Progenitor cell of endocrine pancreas (in vitro differentiated cells): Measurements from ENCODE around the gene RGPD8. TPM values are rescaled to one million over a fixed set of nuclear protein-coding genes. Genes with fewer than 3 reads are reported as not detected.
"Not testable (repeated sequence)": the region's sequence is repeated elsewhere in the genome, so short reads cannot be mapped to it uniquely, and the experiment has no call there.

Experiments used
- DNase-seq: peaks from one replicate; pipeline ENCODE4 v3.0.0; 2021; ENCODE audit warnings: low spot score; ENCODE audit not compliant: unreplicated experiment
- H3K27ac Mint-ChIP-seq: 2 replicates; pipeline ENCODE4 v1.8.0; 2021; ENCODE audit warnings: mild to moderate bottlenecking, moderate library complexity, mixed read lengths
- H3K27me3 Mint-ChIP-seq: 2 replicates; pipeline ENCODE4 v1.8.0; 2021; ENCODE audit warnings: mixed read lengths
- H3K36me3 Mint-ChIP-seq: 2 replicates; pipeline ENCODE4 v1.8.0; 2022; ENCODE audit warnings: mixed read lengths; ENCODE audit not compliant: insufficient read depth
- H3K4me1 Mint-ChIP-seq: 2 replicates; pipeline ENCODE4 v1.8.0; 2021; ENCODE audit warnings: low read depth, mixed read lengths
- H3K4me3 Mint-ChIP-seq: 2 replicates; pipeline ENCODE4 v1.8.0; 2021; ENCODE audit warnings: low read depth, mild to moderate bottlenecking, moderate library complexity, mixed read lengths
- H3K9me3 Mint-ChIP-seq: 2 replicates; pipeline ENCODE4 v1.8.0; 2021; ENCODE audit warnings: low read depth, mixed read lengths
- CTCF ChIP-seq: fragments of 200-600 bp; sonication (generic); IDR thresholded peaks from one replicate; pipeline ENCODE4 v1.5.0; 2021; ENCODE audit warnings: antibody characterized with exemption, mild to moderate bottlenecking; ENCODE audit not compliant: unreplicated experiment
- total RNA-seq: library from RNA; stranded (reverse); gene quantifications from 2 replicates; pipeline ENCODE4 v1.2.1, GENCODE V29; 2021

RGPD8 gene
- total RNA-seq, 1 donor from 2014 or later, result 11.3 TPM

- no peak for TF ChIP-seq CTCF
- H3K27ac Mint-ChIP-seq, result no peak overlapping the region
- no peak overlapping the region for H3K4me3 Mint-ChIP-seq
- H3K36me3 Mint-ChIP-seq, result no peaks in the 10 kb centered on the region
- peaks cover 9% of the 10 kb centered on the region for H3K27me3 Mint-ChIP-seq
- no peak for DNase-seq
- H3K4me1 Mint-ChIP-seq, result no peaks in the 10 kb centered on the region
- H3K9me3 Mint-ChIP-seq, result peaks cover 3% of the 10 kb centered on the region
Measured at GRCh38 chr2:112463256-112463655, 29.8 kb upstream of the RGPD8 start.

- H3K27ac Mint-ChIP-seq, result no peak overlapping the region
- no peak overlapping the region for H3K4me3 Mint-ChIP-seq
- H3K9me3 Mint-ChIP-seq, result peaks cover under 1% of the 10 kb centered on the region
- H3K27me3 Mint-ChIP-seq, result peaks cover 9% of the 10 kb centered on the region
- H3K36me3 Mint-ChIP-seq, result no peaks in the 10 kb centered on the region
- no peak for DNase-seq
- H3K4me1 Mint-ChIP-seq, result no peaks in the 10 kb centered on the region
- no peak for TF ChIP-seq CTCF
Measured at GRCh38 chr2:112462178-112462577, 28.7 kb upstream of the RGPD8 start.

GRCh38 chr2:112459372-112459771 is 25.9 kb upstream of the RGPD8 start:
- Mint-ChIP-seq H3K36me3 (no peaks in the 10 kb centered on the region), H3K4me3 (no peak overlapping the region), H3K27me3 (peaks cover 9% of the 10 kb centered on the region), H3K27ac (no peak overlapping the region), H3K4me1 (no peaks in the 10 kb centered on the region), H3K9me3 (no peaks in the 10 kb centered on the region)
- no peak for DNase-seq
- TF ChIP-seq CTCF, result no peak

- no peak for TF ChIP-seq CTCF
- Mint-ChIP-seq H3K4me3 (no peak overlapping the region), H3K27me3 (peaks cover 3% of the 10 kb centered on the region), H3K4me1 (no peaks in the 10 kb centered on the region), H3K9me3 (peaks cover 5% of the 10 kb centered on the region), H3K27ac (no peak overlapping the region), H3K36me3 (no peaks in the 10 kb centered on the region)
- no peak for DNase-seq
Measured at GRCh38 chr2:112454586-112454985, 21.1 kb upstream of the RGPD8 start.

GRCh38 chr2:112451317-112451716 is 17.9 kb upstream of the RGPD8 start:
- no peak for DNase-seq
- H3K9me3 Mint-ChIP-seq, result peaks cover 5% of the 10 kb centered on the region
- no peak overlapping the region for H3K27ac Mint-ChIP-seq
- H3K4me3 Mint-ChIP-seq, result no peak overlapping the region
- H3K4me1 Mint-ChIP-seq, result no peaks in the 10 kb centered on the region
- no peak for TF ChIP-seq CTCF
- no peaks in the 10 kb centered on the region for H3K27me3 Mint-ChIP-seq
- no peaks in the 10 kb centered on the region for H3K36me3 Mint-ChIP-seq

GRCh38 chr2:112449854-112450253 is 16.4 kb upstream of the RGPD8 start:
- H3K27me3 Mint-ChIP-seq, result no peaks in the 10 kb centered on the region

GRCh38 chr2:112444256-112444655 is 10.8 kb upstream of the RGPD8 start:
- not testable (repeated sequence) for H3K27ac Mint-ChIP-seq, H3K27me3 Mint-ChIP-seq, H3K4me3 Mint-ChIP-seq

More at GRCh38 chr2:112449854-112450253, 16.4 kb upstream of the RGPD8 start:
- Mint-ChIP-seq H3K27ac (no peak overlapping the region), H3K9me3 (peaks cover 5% of the 10 kb centered on the region), H3K36me3 (no peaks in the 10 kb centered on the region), H3K4me1 (no peaks in the 10 kb centered on the region), H3K4me3 (no peak overlapping the region)
- DNase-seq, result no peak
- no peak for TF ChIP-seq CTCF

GRCh38 chr2:112438603-112439261 is 5.3 kb upstream of the RGPD8 start:
- H3K27ac Mint-ChIP-seq, DNase-seq, H3K4me3 Mint-ChIP-seq, H3K9me3 Mint-ChIP-seq, H3K36me3 Mint-ChIP-seq, H3K4me1 Mint-ChIP-seq: not testable (repeated sequence)
- H3K27me3 Mint-ChIP-seq, result peaks cover 15% of the 10 kb centered on the region

More at GRCh38 chr2:112444256-112444655, 10.8 kb upstream of the RGPD8 start:
- H3K36me3 Mint-ChIP-seq, H3K9me3 Mint-ChIP-seq, DNase-seq, H3K4me1 Mint-ChIP-seq: not testable (repeated sequence)
